ENCODE results near the gene PTPRS.

PTPRS gene

DNA sequence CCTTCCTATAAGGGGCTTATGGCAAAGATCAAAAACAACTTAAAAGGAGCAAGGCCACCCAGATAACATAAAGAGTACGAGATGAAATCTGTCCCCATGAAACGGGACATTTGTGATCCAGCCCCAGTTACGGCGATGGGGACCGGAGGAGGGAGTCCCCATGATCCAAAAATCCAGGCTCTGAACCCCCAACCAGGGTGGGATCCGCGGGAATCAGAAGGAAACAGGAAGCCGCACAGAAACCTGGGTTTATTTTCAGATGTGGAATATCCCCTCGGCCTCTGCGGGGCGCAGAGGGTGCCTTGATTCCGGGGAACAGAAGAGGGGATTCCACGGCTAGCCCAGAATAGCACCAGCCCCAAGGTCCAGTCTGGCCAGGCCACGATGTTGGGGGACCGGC lies 5.0 kb downstream of the PTPRS start:
- TF ChIP-seq, protein P1, sequence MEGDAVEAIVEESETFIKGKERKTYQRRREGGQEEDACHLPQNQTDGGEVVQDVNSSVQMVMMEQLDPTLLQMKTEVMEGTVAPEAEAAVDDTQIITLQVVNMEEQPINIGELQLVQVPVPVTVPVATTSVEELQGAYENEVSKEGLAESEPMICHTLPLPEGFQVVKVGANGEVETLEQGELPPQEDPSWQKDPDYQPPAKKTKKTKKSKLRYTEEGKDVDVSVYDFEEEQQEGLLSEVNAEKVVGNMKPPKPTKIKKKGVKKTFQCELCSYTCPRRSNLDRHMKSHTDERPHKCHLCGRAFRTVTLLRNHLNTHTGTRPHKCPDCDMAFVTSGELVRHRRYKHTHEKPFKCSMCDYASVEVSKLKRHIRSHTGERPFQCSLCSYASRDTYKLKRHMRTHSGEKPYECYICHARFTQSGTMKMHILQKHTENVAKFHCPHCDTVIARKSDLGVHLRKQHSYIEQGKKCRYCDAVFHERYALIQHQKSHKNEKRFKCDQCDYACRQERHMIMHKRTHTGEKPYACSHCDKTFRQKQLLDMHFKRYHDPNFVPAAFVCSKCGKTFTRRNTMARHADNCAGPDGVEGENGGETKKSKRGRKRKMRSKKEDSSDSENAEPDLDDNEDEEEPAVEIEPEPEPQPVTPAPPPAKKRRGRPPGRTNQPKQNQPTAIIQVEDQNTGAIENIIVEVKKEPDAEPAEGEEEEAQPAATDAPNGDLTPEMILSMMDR (IDR thresholded peaks at IDR 0.05), result no peak

DNA sequence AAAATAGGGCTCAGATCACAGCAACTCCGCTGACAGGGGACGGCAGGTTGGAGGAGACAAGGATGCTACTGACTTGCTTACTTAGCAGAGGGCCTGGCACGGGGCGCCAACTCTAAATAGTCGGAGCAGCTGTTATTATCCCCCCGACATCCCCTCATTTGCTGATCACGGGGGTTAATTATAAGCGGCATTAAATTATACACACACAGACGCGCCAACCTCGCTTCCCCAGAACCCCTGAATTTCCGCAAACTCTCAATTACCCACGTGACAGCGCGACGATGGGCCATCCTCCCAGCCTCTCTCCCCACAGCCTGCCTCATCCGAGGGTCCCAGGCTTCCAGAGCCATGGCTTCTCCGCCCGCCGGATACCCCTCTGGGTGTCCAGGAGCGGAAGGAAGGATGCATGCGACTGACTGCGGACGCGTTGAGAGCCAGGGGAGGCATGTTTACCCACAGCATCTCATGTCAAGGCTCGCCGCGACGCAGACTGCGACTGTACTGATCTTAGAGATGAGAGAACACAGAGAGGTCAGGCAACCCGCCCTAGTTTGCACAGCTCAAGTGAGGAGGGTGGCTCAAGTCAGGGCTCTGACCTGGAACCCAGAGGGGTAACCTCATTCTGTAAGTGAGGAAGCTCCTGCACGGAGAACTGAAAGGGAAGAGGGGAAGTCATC lies 5.7 kb downstream of the PTPRS start:
- TF ChIP-seq, protein P1 (IDR thresholded peaks at IDR 0.05), result no peak

DNA sequence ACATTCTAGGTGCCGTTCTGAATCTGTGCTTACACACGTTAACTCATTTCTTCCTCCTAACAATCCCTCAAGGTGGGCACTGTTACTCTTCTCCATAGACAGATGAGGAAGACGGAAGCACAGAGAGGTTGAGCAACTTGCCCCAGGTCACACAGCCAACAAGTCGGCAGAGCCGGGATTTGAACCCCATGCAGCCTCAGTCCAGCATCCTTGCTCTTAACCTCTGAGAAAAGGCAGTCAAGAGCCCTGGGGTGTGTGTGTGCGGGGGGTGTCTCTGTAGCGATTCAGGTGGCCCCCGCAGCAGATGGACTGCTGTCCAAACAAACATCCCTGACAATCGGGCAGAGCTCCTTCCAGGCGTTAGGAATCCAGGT lies 6.3 kb downstream of the PTPRS start:
- TF ChIP-seq, protein P1 (IDR thresholded peaks at IDR 0.05), result no peak

DNA sequence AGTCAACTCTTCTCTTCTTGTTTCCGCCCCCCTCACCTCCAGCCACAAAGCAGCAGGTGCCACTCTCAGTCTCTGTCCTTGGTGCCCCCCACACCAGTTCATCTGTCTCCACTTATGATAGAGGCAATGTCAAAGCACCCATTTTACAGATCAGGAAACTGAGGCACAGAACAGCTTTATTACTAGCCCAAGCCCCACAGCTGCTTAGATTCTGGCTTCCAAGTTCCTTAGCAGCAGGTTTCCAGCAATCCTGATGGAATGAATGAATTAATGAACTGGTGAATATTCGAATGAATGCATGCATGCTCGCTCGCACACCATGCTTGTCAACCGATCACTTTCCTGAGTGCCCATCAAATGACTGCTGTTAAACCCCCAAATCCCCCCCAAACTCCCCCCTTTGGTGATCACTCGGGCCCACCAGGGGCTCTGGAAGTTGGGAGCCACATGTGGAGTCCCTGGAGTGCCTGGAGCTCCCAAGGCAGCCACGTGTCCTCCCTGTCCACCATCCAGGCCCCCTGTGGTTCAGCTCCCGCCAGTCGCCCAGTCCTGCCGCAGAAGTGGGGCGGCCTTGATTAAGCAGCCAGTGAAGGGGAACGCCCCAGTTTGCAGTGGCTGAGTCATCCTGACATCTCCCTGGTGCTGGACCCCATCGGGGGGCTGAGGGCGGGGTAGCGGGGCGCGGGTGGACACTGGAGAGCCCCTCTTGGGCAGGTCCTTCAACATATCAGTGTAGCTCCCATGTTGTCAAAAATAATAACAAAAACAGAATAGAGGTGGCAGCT lies 6.8 kb downstream of the PTPRS start:
- TF ChIP-seq, protein P1 (IDR thresholded peaks at IDR 0.05), result no peak

DNA sequence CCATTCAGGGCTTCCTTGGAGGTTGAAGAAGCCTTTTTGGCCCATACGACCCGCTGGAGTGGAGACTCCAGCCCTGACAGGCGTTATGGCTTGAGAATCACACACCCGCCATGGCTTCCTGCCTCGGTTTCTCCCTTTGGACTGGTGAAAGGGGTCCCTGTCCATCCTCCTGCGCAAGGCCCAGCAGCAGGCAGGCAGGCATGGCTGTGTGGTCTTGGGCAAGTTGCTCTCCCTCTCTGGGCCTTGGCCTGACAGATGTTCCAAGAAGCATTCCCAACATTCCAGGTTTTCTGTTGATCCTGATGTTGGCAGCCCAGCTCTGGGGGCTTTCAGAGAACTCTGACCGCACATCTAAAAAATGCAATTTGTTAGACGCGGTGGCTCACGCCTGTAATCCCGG lies 8.1 kb downstream of the PTPRS start:
- TF ChIP-seq, protein P1 (IDR thresholded peaks at IDR 0.05), result no peak

DNA sequence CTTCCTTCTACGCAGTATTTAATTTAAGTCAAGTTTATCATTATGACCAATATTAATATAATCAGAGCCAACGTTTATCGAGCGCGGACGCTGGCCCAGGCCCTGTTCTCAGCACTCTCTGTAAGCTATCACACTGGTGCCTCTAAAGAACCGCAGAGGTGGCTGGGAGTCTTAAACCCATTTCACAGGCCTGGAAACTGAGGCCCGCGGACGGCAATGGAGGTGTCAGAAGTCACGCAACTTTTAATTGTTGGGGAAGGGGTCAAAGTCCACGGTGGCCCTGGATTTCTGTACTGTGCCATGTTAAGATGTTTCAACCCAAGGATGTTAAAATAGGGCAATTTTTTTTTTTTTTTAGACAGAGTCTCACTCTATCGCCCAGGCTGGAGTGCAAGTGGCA lies 8.8 kb downstream of the PTPRS start:
- TF ChIP-seq, protein P1 (IDR thresholded peaks at IDR 0.05), result no peak

DNA sequence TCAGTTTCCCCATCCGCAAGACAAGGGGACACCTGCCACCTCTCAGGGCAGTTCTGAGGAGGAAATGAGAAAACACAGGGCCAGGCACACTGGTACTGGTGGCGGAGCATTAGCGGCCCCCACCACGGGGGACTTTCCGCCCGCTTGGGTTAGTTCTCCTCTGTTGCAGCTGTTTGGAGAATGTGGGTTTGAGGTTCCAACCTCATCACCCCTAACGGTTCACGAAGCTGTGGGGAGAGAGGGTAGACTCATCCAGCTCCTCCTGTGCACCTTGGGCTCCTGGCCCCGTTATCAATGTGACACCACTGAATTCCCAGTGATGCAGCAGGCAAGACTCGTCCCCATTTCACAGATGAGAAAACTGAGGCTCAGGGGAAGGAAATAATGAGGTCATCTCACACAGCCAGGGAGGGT lies 10.3 kb downstream of the PTPRS start:
- TF ChIP-seq, protein P1 (IDR thresholded peaks at IDR 0.05), result no peak
